EH (cell line): ENCODE results near the gene PLD5.

Experiments
- DNase-seq: peaks from one replicate; pipeline ENCODE4 v3.0.0-alpha.2; 2015; ENCODE audit warnings: low read depth

Gene PLD5

GRCh38 chr1:242056988-242057744 lies 467.3 kb downstream of the PLD5 start:
- no peak for DNase-seq

DNA sequence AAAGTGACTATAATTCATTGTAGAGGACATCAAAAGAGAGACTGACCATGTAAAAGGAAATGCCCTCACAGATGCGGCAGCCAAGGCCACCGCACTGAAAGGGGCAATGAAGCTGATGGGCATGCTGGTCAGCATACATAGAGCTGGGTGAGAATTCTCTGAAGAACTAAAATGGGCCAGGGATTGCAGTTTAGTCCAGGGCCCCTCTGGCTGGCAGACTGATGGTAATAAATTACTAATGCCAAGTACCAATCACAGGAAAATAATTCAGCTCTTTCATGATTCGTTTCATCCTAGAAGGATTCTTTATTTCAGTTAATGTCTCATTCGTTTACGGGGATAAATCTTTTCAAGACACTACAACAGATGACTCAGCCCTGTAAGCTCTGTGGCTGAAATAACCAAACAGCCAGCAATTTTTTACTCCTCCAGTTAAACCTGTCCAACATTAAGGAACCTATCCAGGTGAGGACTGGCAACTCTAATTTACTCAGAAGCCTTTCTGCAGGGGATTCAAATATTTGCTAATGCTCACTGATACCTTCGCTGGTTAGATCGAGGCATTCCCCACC lies 468.7 kb downstream of the PLD5 start:
- no peak for DNase-seq

- no peak for DNase-seq
These were observed 481.3 kb downstream of the PLD5 start for GRCh38 chr1:242043165-242043564.

DNA sequence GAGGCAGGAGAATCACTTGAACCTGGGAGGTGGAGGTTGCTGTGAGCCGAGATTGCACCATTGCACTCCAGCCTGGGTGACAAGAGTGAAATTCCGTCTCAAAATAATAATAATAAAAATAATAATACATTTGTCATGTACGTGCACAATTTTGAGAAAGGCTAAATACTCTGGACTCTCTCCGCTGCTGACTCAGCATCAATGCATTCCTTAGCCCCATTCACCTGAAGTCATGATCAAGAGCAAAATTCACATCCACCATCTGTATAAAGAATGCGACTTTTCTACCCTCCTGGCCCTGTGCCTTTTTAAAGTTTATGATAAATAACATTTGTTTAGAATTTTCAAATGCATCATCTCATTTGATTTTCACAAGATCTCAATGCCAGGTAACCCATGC lies 490.1 kb downstream of the PLD5 start:
- no peak for DNase-seq

GRCh38 chr1:242033447-242033846 lies 491.1 kb downstream of the PLD5 start:
- DNase-seq, result no peak
